B cell (primary cell): Measurements from ENCODE around the gene SUSD4. TPM values are rescaled to one million over a fixed set of nuclear protein-coding genes. Genes with fewer than 3 reads are reported as not detected.

ENCODE experiments used
- ATAC-seq: fragments of 200-7000 bp; cut with Tn5 transposase; one replicate; pipeline ENCODE4 v1.10.0; 2021; ENCODE audit warnings: low read depth, mild to moderate bottlenecking, moderate number of reproducible peaks, moderate library complexity
- CTCF ChIA-PET: fragments of 350-600 bp; sonication (Branson Sonifier 250); formaldehyde crosslinking; loops from one replicate; lab custom pipeline; 2021; ENCODE audit warnings: antibody characterized with exemption, inconsistent platforms; lab: Charles Lee
- POLR2A ChIA-PET: fragments of 350-600 bp; sonication (Branson Sonifier 250); formaldehyde crosslinking; loops from one replicate; lab custom pipeline; 2021; ENCODE audit warnings: antibody characterized with exemption; lab: Charles Lee
- DNase-seq: peaks from one replicate; pipeline ENCODE4 v3.0.0; 2013
- H2AFZ ChIP-seq: 2 replicates; pipeline ENCODE4 v1.6.1; 2012; ENCODE audit warnings: mild to moderate bottlenecking, low read depth, low read length; ENCODE audit not compliant: insufficient read depth, poor library complexity, severe bottlenecking
- H3K27ac ChIP-seq, 2 donors: 1 replicate in 1 of 2; 2 replicates in 1 of 2; pipeline ENCODE4 v1.5.1; 2012 to 2013; ENCODE audit warnings: low read length in 2 of 2, mild to moderate bottlenecking in 2 of 2, moderate library complexity in 1 of 2
- H3K27me3 ChIP-seq, 4 experiments: fragments of 200-600 bp in 1 of 4; sonication (generic) in 1 of 4; replicated peaks in 1 of 4; 1 replicate in 2 of 4; 2 replicates in 2 of 4; pipeline versions ENCODE4 v1.6.1 to v1.7.0; 2013 to 2016; ENCODE audit warnings: low read length in 3 of 4, mild to moderate bottlenecking in 2 of 4, mixed read lengths in 1 of 4, moderate library complexity in 1 of 4; ENCODE audit not compliant: insufficient read depth in 4 of 4, control insufficient read depth in 3 of 4; ENCODE audit errors: control extremely low read depth in 1 of 4
- H3K36me3 ChIP-seq, 2 experiments: replicated peaks in 1 of 2; 1 replicate in 1 of 2; 2 replicates in 1 of 2; pipeline versions ENCODE4 v1.6.1 to v1.7.1; 2013; ENCODE audit warnings: low read length in 1 of 2; ENCODE audit not compliant: insufficient read depth in 2 of 2, control insufficient read depth in 1 of 2; ENCODE audit errors: control extremely low read depth in 1 of 2, extremely low read depth in 1 of 2
- H3K4me1 ChIP-seq, 2 donors: fragments of 200-600 bp in 1 of 2; sonication (generic) in 1 of 2; 1 replicate in 1 of 2; 2 replicates in 1 of 2; pipeline versions ENCODE4 v1.5.1 to v1.6.1; 2013 to 2017; ENCODE audit warnings: low read length in 2 of 2; ENCODE audit not compliant: control insufficient read depth in 2 of 2, insufficient read depth in 2 of 2
- H3K4me2 ChIP-seq: replicated peaks from 2 replicates; pipeline ENCODE3; 2012; ENCODE audit warnings: mild to moderate bottlenecking, low read depth, low read length; ENCODE audit not compliant: poor library complexity, severe bottlenecking
- H3K4me3 ChIP-seq, 5 experiments: fragments of 200-600 bp in 1 of 5; sonication (generic) in 1 of 5; 1 replicate in 3 of 5; 2 replicates in 2 of 5; pipeline versions ENCODE4 v1.5.1 to v1.7.0; 2011 to 2016; ENCODE audit warnings: low read length in 4 of 5, mild to moderate bottlenecking in 4 of 5, low read depth in 2 of 5, control low read depth in 1 of 5, moderate library complexity in 1 of 5; ENCODE audit not compliant: insufficient read depth in 1 of 5; ENCODE audit errors: control extremely low read depth in 1 of 5, extremely low read depth in 1 of 5
- H3K79me2 ChIP-seq: fragments of 200-600 bp; sonication (generic); one replicate; pipeline ENCODE4 v1.6.0; 2016; ENCODE audit warnings: low read length; ENCODE audit not compliant: control insufficient read depth, insufficient read depth
- H3K9ac ChIP-seq: fragments of 200-600 bp; sonication (generic); 2 replicates; pipeline ENCODE4 v1.6.1; 2017; ENCODE audit warnings: mild to moderate bottlenecking, low read length, moderate library complexity
- H3K9me3 ChIP-seq, 3 donors: one replicate each; pipeline versions ENCODE4 v1.6.1 to v1.7.1; 2013; ENCODE audit warnings: low read length in 2 of 3; ENCODE audit not compliant: control insufficient read depth in 2 of 3, insufficient read depth in 1 of 3; ENCODE audit errors: control extremely low read depth in 1 of 3
- H4K20me1 ChIP-seq: 2 replicates; pipeline ENCODE4 v1.6.0; 2012; ENCODE audit warnings: mild to moderate bottlenecking, low read length; ENCODE audit not compliant: insufficient read depth, control insufficient read depth, poor library complexity, severe bottlenecking
- H3K27ac Mint-ChIP-seq: one replicate; pipeline ENCODE4 v1.8.0; 2021; ENCODE audit warnings: mixed read lengths
- H3K27me3 Mint-ChIP-seq: one replicate; pipeline ENCODE4 v1.8.0; 2021; ENCODE audit warnings: mixed read lengths
- H3K4me1 Mint-ChIP-seq: one replicate; pipeline ENCODE4 v1.8.0; 2021; ENCODE audit warnings: mixed read lengths
- H3K4me3 Mint-ChIP-seq: one replicate; pipeline ENCODE4 v1.8.0; 2021; ENCODE audit warnings: mixed read lengths
- H3K9me3 Mint-ChIP-seq: one replicate; pipeline ENCODE4 v1.8.0; 2022; ENCODE audit warnings: mixed read lengths; ENCODE audit not compliant: insufficient read depth
- EZH2 ChIP-seq: IDR thresholded peaks from 2 replicates; pipeline ENCODE4 v1.6.1; 2012; ENCODE audit warnings: borderline replicate concordance, low read depth, mild to moderate bottlenecking, moderate library complexity, low read length; ENCODE audit not compliant: insufficient read depth, poor library complexity, severe bottlenecking
- WGBS: methylation state at CpG from one replicate; pipeline ENCODE4 v1.1.5; 2013; ENCODE audit warnings: missing lambda C conversion rate; ENCODE audit not compliant: insufficient coverage; 5-methylcytosine and 5-hydroxymethylcytosine counted together
- intact Hi-C: fragments of 100-400 bp; cut with micrococcal nuclease; formaldehyde crosslinking; loops from one replicate; pipeline ENCODE4 v1.10.0; 2022
- polyA plus RNA-seq: library from polyadenylated mRNA; depleted of rRNA; stranded (reverse); fragments of >200 nt; gene quantifications from 2 replicates; pipeline ENCODE4 v1.2.3, GENCODE V29; 2012
- total RNA-seq, 2 donors: library from RNA; stranded (reverse); fragments of 120-200 nt in 1 of 2; gene quantifications; 1 replicate in 1 of 2; 2 replicates in 1 of 2; pipeline versions ENCODE4 v1.2.3 to v1.2.4, GENCODE V29; 2013 to 2022
- TF ChIP-seq, protein P1 (sequence below): fragments of 200-600 bp; IDR thresholded peaks from one replicate; pipeline ENCODE4 v1.8.0; 2022; ENCODE audit warnings: antibody characterized with exemption, mild to moderate bottlenecking

The SUSD4 gene
- total and polyA plus RNA-seq, 2 donors (not counting 1 experiment from before 2014, with no cell fraction given) = 0.13 TPM; not detected in 1

GRCh38 chr1:223298701-223299100 lies 65.3 kb downstream of the SUSD4 start:
- H3K27me3 Mint-ChIP-seq = no peaks in the 10 kb centered on the region

GRCh38 chr1:223297800-223298199 lies 66.2 kb downstream of the SUSD4 start:
- Histone ChIP-seq H3K4me3 (no peak overlapping the region), H3K4me2 (no peak overlapping the region), H2AFZ (no peak overlapping the region), H3K36me3 (no peaks in the 10 kb centered on the region), H3K9ac (no peak overlapping the region), H3K27me3 (no peaks in the 10 kb centered on the region), H3K27ac (no peak overlapping the region), H3K4me1 (no peaks in the 10 kb centered on the region), H3K79me2 (no peaks in the 10 kb centered on the region), H4K20me1 (no peaks in the 10 kb centered on the region), H3K9me3 (peaks cover 0 to 7% (median 0%) of the 10 kb centered on the region in 3 donors)
- Mint-ChIP-seq H3K27ac (no peak overlapping the region), H3K9me3 (no peaks in the 10 kb centered on the region), H3K4me1 (no peaks in the 10 kb centered on the region), H3K27me3 (peaks cover 5% of the 10 kb centered on the region), H3K4me3 (no peak overlapping the region)
- DNase-seq (no peak), ATAC-seq (no peak)
- ChIA-PET CTCF (no interaction called here), POLR2A (no interaction called here)
- TF ChIP-seq, protein P1, sequence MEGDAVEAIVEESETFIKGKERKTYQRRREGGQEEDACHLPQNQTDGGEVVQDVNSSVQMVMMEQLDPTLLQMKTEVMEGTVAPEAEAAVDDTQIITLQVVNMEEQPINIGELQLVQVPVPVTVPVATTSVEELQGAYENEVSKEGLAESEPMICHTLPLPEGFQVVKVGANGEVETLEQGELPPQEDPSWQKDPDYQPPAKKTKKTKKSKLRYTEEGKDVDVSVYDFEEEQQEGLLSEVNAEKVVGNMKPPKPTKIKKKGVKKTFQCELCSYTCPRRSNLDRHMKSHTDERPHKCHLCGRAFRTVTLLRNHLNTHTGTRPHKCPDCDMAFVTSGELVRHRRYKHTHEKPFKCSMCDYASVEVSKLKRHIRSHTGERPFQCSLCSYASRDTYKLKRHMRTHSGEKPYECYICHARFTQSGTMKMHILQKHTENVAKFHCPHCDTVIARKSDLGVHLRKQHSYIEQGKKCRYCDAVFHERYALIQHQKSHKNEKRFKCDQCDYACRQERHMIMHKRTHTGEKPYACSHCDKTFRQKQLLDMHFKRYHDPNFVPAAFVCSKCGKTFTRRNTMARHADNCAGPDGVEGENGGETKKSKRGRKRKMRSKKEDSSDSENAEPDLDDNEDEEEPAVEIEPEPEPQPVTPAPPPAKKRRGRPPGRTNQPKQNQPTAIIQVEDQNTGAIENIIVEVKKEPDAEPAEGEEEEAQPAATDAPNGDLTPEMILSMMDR = no peak
- no peak for TF ChIP-seq EZH2
- 80% methylated on average over 1 of the region's 1 CpG for WGBS
- intact Hi-C loops = no loop called here

More at GRCh38 chr1:223298701-223299100, 65.3 kb downstream of the SUSD4 start:
- H3K27ac ChIP-seq = no peak overlapping the region
- no peak overlapping the region for H2AFZ ChIP-seq
- intact Hi-C loops = no loop called here
- no CpG with 5 or more reads among the region's 5 CpGs for WGBS
- H3K4me3 ChIP-seq = no peak overlapping the region
- ChIA-PET CTCF (no interaction called here), POLR2A (no interaction called here)
- H4K20me1 ChIP-seq = no peaks in the 10 kb centered on the region
- H3K36me3 ChIP-seq = no peaks in the 10 kb centered on the region
- Mint-ChIP-seq H3K9me3 (no peaks in the 10 kb centered on the region), H3K4me3 (no peak overlapping the region), H3K27ac (no peak overlapping the region), H3K4me1 (no peaks in the 10 kb centered on the region)
- H3K79me2 ChIP-seq = no peaks in the 10 kb centered on the region
- no peak overlapping the region for H3K4me2 ChIP-seq
- TF ChIP-seq EZH2 = no peak
- TF ChIP-seq, protein P1 = no peak
- ATAC-seq (no peak), DNase-seq (no peak)
- H3K27me3 ChIP-seq = no peaks in the 10 kb centered on the region
- H3K4me1 ChIP-seq = no peaks in the 10 kb centered on the region
- peaks cover 0 to 10% (median 0%) of the 10 kb centered on the region in 3 donors for H3K9me3 ChIP-seq
- H3K9ac ChIP-seq = no peak overlapping the region
